ENCODE measurements around the gene KSR1.
"Not testable (repeated sequence)": the region's sequence is repeated elsewhere in the genome, so short reads cannot be mapped to it uniquely, and the experiment has no call there.

Gene KSR1

GRCh38 chr17:27669136-27669535, 212.9 kb downstream of the KSR1 start:
- DNase-seq, result no peak

- DNase-seq, result no peak
Measured at GRCh38 chr17:27669850-27670249, 213.6 kb downstream of the KSR1 start.

- no peak for DNase-seq
Measured at GRCh38 chr17:27670791-27671590, 214.7 kb downstream of the KSR1 start.

GRCh38 chr17:27671591-27671910, 215.3 kb downstream of the KSR1 start:
- no peak for DNase-seq

GRCh38 chr17:27671977-27672480, 215.8 kb downstream of the KSR1 start:
- DNase-seq, result not testable (repeated sequence)

DNA sequence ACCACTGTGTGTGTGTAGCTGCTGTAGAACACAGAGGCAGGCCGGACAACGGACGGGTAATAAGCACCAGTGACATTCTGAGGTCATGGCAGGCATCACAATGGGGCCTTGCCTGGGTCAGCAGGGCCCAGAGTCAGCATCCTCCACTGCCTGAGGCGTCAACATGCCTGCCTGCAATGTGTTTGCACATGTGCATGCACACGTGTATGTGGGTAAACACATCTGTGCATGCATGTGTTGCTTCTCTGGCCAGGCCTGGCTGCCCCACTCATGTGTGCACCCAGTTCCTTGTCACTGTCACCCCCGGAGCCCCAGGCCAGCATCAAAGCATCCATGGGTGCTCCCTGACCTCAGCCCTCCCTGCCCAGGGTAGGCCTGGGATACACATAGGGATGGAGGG, 218.1 kb downstream of the KSR1 start:
- DNase-seq, result no peak
